OCI-LY1 (cell line): ENCODE data around the gene MYD88.

Experiments
- H2AFZ ChIP-seq: fragments of 200-600 bp; sonication (generic), shearing (Covaris generic); 2 replicates; pipeline ENCODE4 v1.6.0; 2014; ENCODE audit warnings: antibody characterized with exemption, mild to moderate bottlenecking, low read length
- H3F3A ChIP-seq: fragments of 200-600 bp; sonication (generic), shearing (Covaris generic); 2 replicates; pipeline ENCODE4 v1.6.0; 2014; ENCODE audit warnings: mild to moderate bottlenecking, antibody characterized with exemption, low read length, moderate library complexity; ENCODE audit not compliant: insufficient read depth
- H3K27ac ChIP-seq: fragments of 200-600 bp; sonication (generic); 2 replicates; pipeline ENCODE4 v1.5.1; 2014; ENCODE audit warnings: low read length, mixed run types, mild to moderate bottlenecking, low read depth; ENCODE audit not compliant: poor library complexity, severe bottlenecking
- H3K27me3 ChIP-seq: fragments of 200-600 bp; sonication (generic); 2 replicates; pipeline ENCODE4 v1.6.0; 2014; ENCODE audit warnings: antibody characterized with exemption, mild to moderate bottlenecking, low read length, moderate library complexity; ENCODE audit not compliant: insufficient read depth
- H3K36me3 ChIP-seq: fragments of 200-600 bp; sonication (generic); 2 replicates; pipeline ENCODE4 v1.6.1; 2014; ENCODE audit warnings: mild to moderate bottlenecking, antibody characterized with exemption, low read length, moderate library complexity, mixed read lengths; ENCODE audit not compliant: insufficient read depth
- H3K4me1 ChIP-seq: fragments of 200-600 bp; sonication (generic); 2 replicates; pipeline ENCODE4 v1.5.1; 2014; ENCODE audit warnings: mild to moderate bottlenecking, low read length, moderate library complexity; ENCODE audit not compliant: insufficient read depth, severe bottlenecking
- H3K4me2 ChIP-seq: fragments of 200-600 bp; sonication (generic), shearing (Covaris generic); 2 replicates; pipeline ENCODE4 v1.6.1; 2014; ENCODE audit warnings: low read length
- H3K4me3 ChIP-seq: fragments of 200-600 bp; sonication (generic); 2 replicates; pipeline ENCODE4 v1.5.1; 2014; ENCODE audit warnings: low read length, low read depth, mild to moderate bottlenecking, mixed read lengths; ENCODE audit not compliant: poor library complexity, severe bottlenecking
- H3K79me2 ChIP-seq: fragments of 200-600 bp; shearing (Covaris generic); 2 replicates; pipeline ENCODE4 v1.6.1; 2016; ENCODE audit warnings: mixed run types, low read length, mixed read lengths; ENCODE audit not compliant: insufficient read depth
- H3K9ac ChIP-seq: fragments of 200-600 bp; sonication (generic), shearing (Covaris generic); 2 replicates; pipeline ENCODE4 v1.6.1; 2014; ENCODE audit warnings: mild to moderate bottlenecking, low read length, mixed read lengths
- H3K9me2 ChIP-seq: fragments of 200-600 bp; sonication (generic), shearing (Covaris generic); 2 replicates; pipeline ENCODE4 v1.6.1; 2014; ENCODE audit warnings: low read depth, mild to moderate bottlenecking, low read length, mixed read lengths
- H3K9me3 ChIP-seq: fragments of 200-600 bp; shearing (Covaris generic); 2 replicates; pipeline ENCODE4 v1.6.1; 2014; ENCODE audit warnings: low read length, mixed read lengths
- H4K20me1 ChIP-seq: fragments of 200-600 bp; sonication (generic), shearing (Covaris generic); 2 replicates; pipeline ENCODE4 v1.6.0; 2016; ENCODE audit warnings: mild to moderate bottlenecking, low read length; ENCODE audit not compliant: insufficient read depth
- EZH2 ChIP-seq: fragments of 200-600 bp; sonication (generic), shearing (Covaris generic); IDR thresholded peaks from 2 replicates; pipeline ENCODE4 v1.8.0; 2017; ENCODE audit warnings: borderline replicate concordance, mixed run types, mild to moderate bottlenecking, antibody characterized with exemption, low read length, moderate library complexity, mixed read lengths
- TF ChIP-seq, protein P1 (sequence below): fragments of 200-600 bp; sonication (generic), shearing (Covaris generic); IDR thresholded peaks from 2 replicates; pipeline ENCODE4 v1.5.1; 2017; ENCODE audit warnings: mild to moderate bottlenecking, antibody characterized with exemption, low read length, moderate library complexity, mixed read lengths

The MYD88 gene

DNA sequence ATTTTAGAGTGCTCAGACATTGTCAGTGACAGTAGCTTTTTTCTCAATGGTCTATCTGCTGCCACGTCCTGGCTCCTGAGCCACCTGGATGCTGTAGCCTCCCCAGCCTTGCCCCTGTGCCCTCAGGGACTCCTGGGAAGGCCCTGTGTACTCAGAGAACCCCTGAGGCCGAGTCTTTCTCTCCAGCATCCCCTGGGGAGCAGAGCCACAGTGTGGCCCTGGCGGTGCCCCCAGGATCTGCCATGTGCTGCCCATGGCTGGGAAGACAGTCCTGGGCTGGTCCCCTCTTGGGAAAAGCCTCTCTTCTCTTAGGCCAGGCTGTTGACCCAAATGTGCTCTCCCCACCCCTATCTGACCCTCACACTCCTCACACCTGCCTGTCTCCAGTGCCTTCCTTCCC, 5.0 kb downstream of the MYD88 start:
- TF ChIP-seq, protein P1, sequence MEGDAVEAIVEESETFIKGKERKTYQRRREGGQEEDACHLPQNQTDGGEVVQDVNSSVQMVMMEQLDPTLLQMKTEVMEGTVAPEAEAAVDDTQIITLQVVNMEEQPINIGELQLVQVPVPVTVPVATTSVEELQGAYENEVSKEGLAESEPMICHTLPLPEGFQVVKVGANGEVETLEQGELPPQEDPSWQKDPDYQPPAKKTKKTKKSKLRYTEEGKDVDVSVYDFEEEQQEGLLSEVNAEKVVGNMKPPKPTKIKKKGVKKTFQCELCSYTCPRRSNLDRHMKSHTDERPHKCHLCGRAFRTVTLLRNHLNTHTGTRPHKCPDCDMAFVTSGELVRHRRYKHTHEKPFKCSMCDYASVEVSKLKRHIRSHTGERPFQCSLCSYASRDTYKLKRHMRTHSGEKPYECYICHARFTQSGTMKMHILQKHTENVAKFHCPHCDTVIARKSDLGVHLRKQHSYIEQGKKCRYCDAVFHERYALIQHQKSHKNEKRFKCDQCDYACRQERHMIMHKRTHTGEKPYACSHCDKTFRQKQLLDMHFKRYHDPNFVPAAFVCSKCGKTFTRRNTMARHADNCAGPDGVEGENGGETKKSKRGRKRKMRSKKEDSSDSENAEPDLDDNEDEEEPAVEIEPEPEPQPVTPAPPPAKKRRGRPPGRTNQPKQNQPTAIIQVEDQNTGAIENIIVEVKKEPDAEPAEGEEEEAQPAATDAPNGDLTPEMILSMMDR: no peak
- no peak for TF ChIP-seq EZH2
- no peaks in the 10 kb centered on the region for H3F3A ChIP-seq
- H3K9me2 ChIP-seq: no peaks in the 10 kb centered on the region
- no peak overlapping the region for H3K4me2 ChIP-seq
- H3K27me3 ChIP-seq: no peaks in the 10 kb centered on the region
- peaks cover 22% of the 10 kb centered on the region for H3K36me3 ChIP-seq
- H3K4me1 ChIP-seq: peaks cover 12% of the 10 kb centered on the region
- no peaks in the 10 kb centered on the region for H4K20me1 ChIP-seq
- H3K27ac ChIP-seq: no peak overlapping the region
- no peak overlapping the region for H2AFZ ChIP-seq
- H3K9me3 ChIP-seq: peaks cover 15% of the 10 kb centered on the region
- no peak overlapping the region for H3K9ac ChIP-seq
- H3K4me3 ChIP-seq: no peak overlapping the region
- no peaks in the 10 kb centered on the region for H3K79me2 ChIP-seq

DNA sequence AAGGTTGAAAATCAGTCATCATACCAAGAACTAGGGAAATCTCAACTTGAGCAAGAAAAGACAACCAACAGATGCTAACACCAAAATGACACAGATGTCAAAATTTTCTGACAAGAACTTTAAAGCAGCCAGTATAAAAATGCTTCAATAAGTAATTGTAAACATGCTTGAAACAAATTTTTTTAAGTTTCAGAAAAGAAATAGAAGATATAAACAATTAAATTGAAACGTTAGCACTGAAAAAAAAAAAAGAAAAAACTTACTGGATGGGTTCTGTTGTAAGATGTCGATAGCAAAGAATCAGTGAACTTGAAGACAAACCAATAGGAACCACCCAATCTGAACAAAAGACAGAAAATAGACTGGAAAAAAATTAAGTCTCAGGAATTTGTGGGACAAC, 8.0 kb downstream of the MYD88 start:
- no peak overlapping the region for H3K4me3 ChIP-seq
- H3K27ac ChIP-seq: no peak overlapping the region
- peaks cover 8% of the 10 kb centered on the region for H3K4me1 ChIP-seq
- H3K9me3 ChIP-seq: peaks cover 15% of the 10 kb centered on the region
- H2AFZ ChIP-seq: no peak overlapping the region
- no peaks in the 10 kb centered on the region for H3K9me2 ChIP-seq
- peaks cover 11% of the 10 kb centered on the region for H3K36me3 ChIP-seq
- no peak for TF ChIP-seq EZH2
- TF ChIP-seq, protein P1: no peak
- no peaks in the 10 kb centered on the region for H3K27me3 ChIP-seq
- H3K79me2 ChIP-seq: no peaks in the 10 kb centered on the region
- H3K9ac ChIP-seq: no peak overlapping the region
- no peak overlapping the region for H3K4me2 ChIP-seq
- no peaks in the 10 kb centered on the region for H4K20me1 ChIP-seq
- H3F3A ChIP-seq: no peaks in the 10 kb centered on the region

DNA sequence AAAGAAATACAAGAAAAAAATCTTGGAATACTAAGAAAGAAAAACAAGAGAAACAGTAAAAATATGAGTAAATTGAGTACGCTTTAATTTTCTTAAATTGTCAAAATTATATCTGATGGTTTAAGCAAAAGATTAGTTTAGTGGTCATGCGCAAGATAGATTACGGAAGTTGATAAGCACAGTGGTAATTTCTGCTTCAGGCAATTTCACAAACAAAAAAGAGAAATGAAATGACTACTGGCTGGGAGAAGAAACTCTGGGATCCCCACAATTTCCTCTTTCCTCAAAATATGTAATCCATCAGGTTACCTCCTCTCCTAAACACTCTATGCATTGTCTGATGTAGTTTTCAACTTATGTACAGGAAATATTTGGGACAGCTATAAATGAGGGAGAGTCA, 9.0 kb downstream of the MYD88 start:
- H3K9ac ChIP-seq: no peak overlapping the region
- TF ChIP-seq EZH2: no peak
- TF ChIP-seq, protein P1: no peak
- H3K9me2 ChIP-seq: no peaks in the 10 kb centered on the region
- H2AFZ ChIP-seq: no peak overlapping the region
- peaks cover 8% of the 10 kb centered on the region for H3K4me1 ChIP-seq
- peaks cover 15% of the 10 kb centered on the region for H3K9me3 ChIP-seq
- no peaks in the 10 kb centered on the region for H3F3A ChIP-seq
- H3K4me2 ChIP-seq: no peak overlapping the region
- H3K79me2 ChIP-seq: no peaks in the 10 kb centered on the region
- H3K27me3 ChIP-seq: no peaks in the 10 kb centered on the region
- H3K27ac ChIP-seq: no peak overlapping the region
- no peaks in the 10 kb centered on the region for H4K20me1 ChIP-seq
- no peak overlapping the region for H3K4me3 ChIP-seq
- H3K36me3 ChIP-seq: peaks cover 2% of the 10 kb centered on the region; the same call in 1 of the 2 replicates
